GM12878 (cell line): Measurements from ENCODE around the gene ARPC5L. TPM values are rescaled to one million over a fixed set of nuclear protein-coding genes. Genes with fewer than 3 reads are reported as not detected.
"Not testable (repeated sequence)": the region's sequence is repeated elsewhere in the genome, so short reads cannot be mapped to it uniquely, and the experiment has no call there.

ENCODE experiments used
- ATAC-seq: fragments of 200-7000 bp; cut with Tn5 transposase; 3 replicates; pipeline ENCODE4 v1.9.1; 2020; ENCODE audit warnings: mild to moderate bottlenecking, moderate library complexity
- BruUV-seq: library from RNA; stranded (reverse); fragments of 400-500 nt; replicated peaks from 2 replicates; lab custom pipeline; 2021; lab: Mats Ljungman, UMichigan
- CTCF ChIA-PET: fragments of 300-600 bp; sonication (Branson Sonifier 250); formaldehyde crosslinking; extraction: SDS; loops from one replicate; lab custom pipeline; 2021; ENCODE audit warnings: inconsistent platforms; lab: Yijun Ruan, JAX
- POLR2A ChIA-PET: fragments of 350-600 bp; formaldehyde crosslinking; extraction: SDS; loops from one replicate; lab custom pipeline; 2021; ENCODE audit warnings: inconsistent platforms; lab: Charles Lee
- RAD21 ChIA-PET: fragments of 300-600 bp; sonication (Branson Sonifier 250); formaldehyde crosslinking; loops from one replicate; lab custom pipeline; 2023; ENCODE audit warnings: antibody characterized with exemption; ENCODE audit not compliant: unreplicated experiment; lab: Charles Lee
- SMC1A ChIA-PET: fragments of 300-600 bp; sonication (Branson Sonifier 250); formaldehyde crosslinking; loops from one replicate; lab custom pipeline; 2023; ENCODE audit not compliant: unreplicated experiment, uncharacterized antibody; lab: Charles Lee
- DNase-seq: peaks from one replicate; pipeline ENCODE4 v3.0.0-alpha.2; 2011; ENCODE audit warnings: low read depth, low spot score
- FAIRE-seq: peaks from 3 replicates; lab custom pipeline; 2011; peaks lifted over from hg19 to GRCh38; lab: Jason Lieb, UNC
- H2AFZ ChIP-seq: 2 replicates; pipeline ENCODE4 v1.6.0; 2011; ENCODE audit warnings: low read depth, low read length, control low read depth; ENCODE audit not compliant: control insufficient read depth
- H3K27ac ChIP-seq: 2 replicates; pipeline ENCODE4 v1.5.1; 2011; ENCODE audit warnings: control low read depth; ENCODE audit not compliant: control insufficient read depth, insufficient read depth
- H3K27me3 ChIP-seq, 2 experiments: replicated peaks in 1 of 2; 2 replicates each; pipeline versions ENCODE4 v1.6.0 to v1.6.1; 2011; ENCODE audit warnings: low read length in 1 of 2; ENCODE audit not compliant: control insufficient read depth in 2 of 2, insufficient read depth in 2 of 2
- H3K36me3 ChIP-seq, 2 experiments: 2 replicates each; pipeline ENCODE4 v1.5.1; 2011; ENCODE audit warnings: low read length in 1 of 2; ENCODE audit not compliant: control insufficient read depth in 2 of 2, insufficient read depth in 2 of 2
- H3K4me1 ChIP-seq: 2 replicates; pipeline ENCODE4 v1.6.1; 2011; ENCODE audit warnings: mild to moderate bottlenecking, low read length, moderate library complexity, mixed read lengths; ENCODE audit not compliant: control insufficient read depth, insufficient read depth
- H3K4me2 ChIP-seq: 2 replicates; pipeline ENCODE4 v1.6.0; 2011; ENCODE audit warnings: control low read depth; ENCODE audit not compliant: control insufficient read depth, insufficient read depth
- H3K4me3 ChIP-seq: fragments of 200-600 bp; sonication (generic); 2 replicates; pipeline ENCODE4 v1.5.1; 2016
- H3K79me2 ChIP-seq: 2 replicates; pipeline ENCODE4 v1.6.0; 2011; ENCODE audit warnings: low read length; ENCODE audit not compliant: control insufficient read depth, insufficient read depth
- H3K9ac ChIP-seq: 2 replicates; pipeline ENCODE4 v1.8.0; 2011; ENCODE audit warnings: low read length, control low read depth, mixed read lengths; ENCODE audit not compliant: control insufficient read depth, insufficient read depth
- H3K9me3 ChIP-seq: replicated peaks from 3 replicates; pipeline ENCODE4 v1.5.1; 2011; ENCODE audit warnings: mild to moderate bottlenecking, low read length; ENCODE audit not compliant: control insufficient read depth, insufficient read depth
- H4K20me1 ChIP-seq: 2 replicates; pipeline ENCODE4 v1.6.0; 2011; ENCODE audit not compliant: control insufficient read depth, insufficient read depth
- ATF3 ChIP-seq: IDR thresholded peaks from 2 replicates; pipeline ENCODE4 v1.6.1; 2011; ENCODE audit warnings: low read depth, mild to moderate bottlenecking, low read length, moderate library complexity, borderline replicate concordance; ENCODE audit errors: extremely low read depth
- E2F8 ChIP-seq: fragments of 450-650 bp; IDR thresholded peaks from 2 replicates; pipeline ENCODE4 v1.6.1; 2018; ENCODE audit warnings: mild to moderate bottlenecking, low read depth, moderate library complexity; ENCODE audit not compliant: partially characterized antibody
- JUND ChIP-seq: IDR thresholded peaks from 2 replicates; pipeline ENCODE4 v1.6.1; 2012; ENCODE audit warnings: low read depth, mild to moderate bottlenecking, low read length, improper control_type of control experiment, moderate library complexity
- NR2C2 ChIP-seq: IDR thresholded peaks from 2 replicates; pipeline ENCODE4 v1.6.1; 2011; ENCODE audit warnings: borderline replicate concordance, low read depth; ENCODE audit not compliant: control insufficient read depth, insufficient read length
- PAX8 ChIP-seq: fragments of 450-650 bp; IDR thresholded peaks from 2 replicates; pipeline ENCODE4 v1.6.1; 2017; ENCODE audit warnings: mild to moderate bottlenecking, moderate library complexity
- PML ChIP-seq: IDR thresholded peaks from 2 replicates; pipeline ENCODE4 v1.6.1; 2012; ENCODE audit warnings: low read length, inconsistent platforms
- RELB ChIP-seq: fragments of 450-650 bp; IDR thresholded peaks from 2 replicates; pipeline ENCODE4 v1.6.1; 2017; ENCODE audit warnings: low read depth, mild to moderate bottlenecking, moderate library complexity
- ZNF207 ChIP-seq: fragments of 450-650 bp; IDR thresholded peaks from 2 replicates; pipeline ENCODE4 v1.6.1; 2014; ENCODE audit warnings: antibody characterized with exemption, mild to moderate bottlenecking, borderline replicate concordance
- WGBS: methylation state at CpG from one replicate; pipeline ENCODE4 v1.1.6; 2016; ENCODE audit warnings: low lambda C conversion rate; ENCODE audit not compliant: insufficient replicate concordance, insufficient coverage; ENCODE audit errors: missing lambda C conversion rate; 5-methylcytosine and 5-hydroxymethylcytosine counted together
- in situ Hi-C: fragments of 300-500 bp; cut with MboI; formaldehyde crosslinking; loops from 9 replicates; pipeline ENCODE4 v1.14.3; 2018; ENCODE audit warnings: mixed read lengths
- intact Hi-C: fragments of 100-400 bp; cut with micrococcal nuclease; formaldehyde crosslinking; loops from one replicate; pipeline ENCODE4 v1.14.2; 2022; ENCODE audit not compliant: unreplicated experiment
- polyA plus RNA-seq, 11 experiments: library from polyadenylated mRNA; depleted of rRNA in 4 of 11; unstranded in 6 of 11; stranded (reverse) in 5 of 11; fragments of >200 nt; fragmentation: Nextera tagmentation in 4 of 11; fragmentation: Illumina TruSeq in 1 of 11; extraction: Ambion mirVana in 4 of 11; extraction: Trizol in 1 of 11; gene quantifications; 1 replicate in 1 of 11; 2 replicates in 10 of 11; pipeline versions ENCODE4 v1.2.1 to v1.2.3, GENCODE V29; 2011 to 2016; ENCODE audit warnings: inconsistent platforms in 2 of 11, missing spikeins in 2 of 11, low read depth in 1 of 11
- total RNA-seq, 4 experiments: library from RNA; depleted of rRNA in 3 of 4; stranded (reverse); fragments of >200 nt in 3 of 4; fragmentation: Illumina TruSeq in 1 of 4; extraction: Trizol in 1 of 4; gene quantifications; 2 replicates each; pipeline versions ENCODE4 v1.2.1 to v1.2.3, GENCODE V29; 2013 to 2021
- TF ChIP-seq, protein P1 (sequence below): IDR thresholded peaks from 2 replicates; pipeline ENCODE4 v1.6.1; 2012; ENCODE audit warnings: low read depth, low read length, improper control_type of control experiment

Gene ARPC5L
- total and polyA plus RNA-seq, 10 of the 15 experiments (the other 5 are each of a cell fraction or from before 2014, with no cell fraction given) = 42.3 to 207 (median 104) TPM

- not testable (repeated sequence) for FAIRE-seq
Observed at GRCh38 chr9:124846467-124846866, 15.5 kb upstream of the ARPC5L start.

GRCh38 chr9:124846969-124847368 lies 15.0 kb upstream of the ARPC5L start:
- DNase-seq = no peak
- H3K36me3 ChIP-seq = no peaks in the 10 kb centered on the region
- H3K27me3 ChIP-seq = no peaks in the 10 kb centered on the region
- POLR2A ChIA-PET = interaction anchor here (1.3 kb wide), 1 partner anchor 72 kb away, joined by 3 read pairs; no protein-coding TSS in a partner anchor
- H3K9ac ChIP-seq = no peak overlapping the region
- no peaks in the 10 kb centered on the region for H3K4me1 ChIP-seq
- H3K4me2 ChIP-seq = no peak overlapping the region
- no peak for ATAC-seq
- RAD21 ChIA-PET = interaction anchor here (0.9 to 2.1 kb wide), 2 partner anchors 68 to 70 kb away, joined by 3 to 7 read pairs; partner anchors contain the start of gene OLFML2A
- no peaks in the 10 kb centered on the region for H4K20me1 ChIP-seq
- H2AFZ ChIP-seq = no peak overlapping the region
- no peaks in the 10 kb centered on the region for H3K9me3 ChIP-seq
- H3K27ac ChIP-seq = no peak overlapping the region
- FAIRE-seq = no peak
- BruUV-seq = no TSS peak
- H3K4me3 ChIP-seq = no peak overlapping the region
- intact Hi-C loops (no loop called here), in situ Hi-C loops (no loop called here)
- CTCF ChIA-PET = interaction anchor here (0.6 to 26.5 kb wide), 4 partner anchors 15 to 396 kb away, joined by 3 to 575 read pairs (median 4); partner anchors contain the start of genes ARPC5L, NR6A1, OLFML2A and RPL35
- 95% methylated on average over 5 of the region's 6 CpGs for WGBS
- H3K79me2 ChIP-seq = no peaks in the 10 kb centered on the region
- SMC1A ChIA-PET = interaction anchor here (1.4 to 12.1 kb wide), 2 partner anchors 74 to 81 kb away, joined by 3 to 233 read pairs; partner anchors contain the start of genes NR6A1 and OLFML2A
- TF ChIP-seq ZNF207 (no peak), PML (no peak), PAX8 (no peak), NR2C2 (no peak), E2F8 (no peak), ATF3 (no peak), RELB (no peak), JUND (no peak)
- TF ChIP-seq, protein P1, sequence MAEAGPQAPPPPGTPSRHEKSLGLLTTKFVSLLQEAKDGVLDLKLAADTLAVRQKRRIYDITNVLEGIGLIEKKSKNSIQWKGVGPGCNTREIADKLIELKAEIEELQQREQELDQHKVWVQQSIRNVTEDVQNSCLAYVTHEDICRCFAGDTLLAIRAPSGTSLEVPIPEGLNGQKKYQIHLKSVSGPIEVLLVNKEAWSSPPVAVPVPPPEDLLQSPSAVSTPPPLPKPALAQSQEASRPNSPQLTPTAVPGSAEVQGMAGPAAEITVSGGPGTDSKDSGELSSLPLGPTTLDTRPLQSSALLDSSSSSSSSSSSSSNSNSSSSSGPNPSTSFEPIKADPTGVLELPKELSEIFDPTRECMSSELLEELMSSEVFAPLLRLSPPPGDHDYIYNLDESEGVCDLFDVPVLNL = no peak

More at GRCh38 chr9:124846467-124846866, 15.5 kb upstream of the ARPC5L start:
- H3K4me3 ChIP-seq, H4K20me1 ChIP-seq, intact Hi-C loops, DNase-seq, H3K27me3 ChIP-seq, in situ Hi-C loops, H3K36me3 ChIP-seq, H2AFZ ChIP-seq, H3K9ac ChIP-seq, BruUV-seq, H3K4me2 ChIP-seq, H3K9me3 ChIP-seq, H3K79me2 ChIP-seq, H3K27ac ChIP-seq, POLR2A ChIA-PET, ATAC-seq, H3K4me1 ChIP-seq: not testable (repeated sequence)
- ChIA-PET RAD21 (interaction anchor here (2.1 kb wide), 1 partner anchor 70 kb away, joined by 7 read pairs; the partner anchor contains the start of gene OLFML2A), CTCF (interaction anchor here (1.5 to 26.5 kb wide), 3 partner anchors 16 to 71 kb away, joined by 3 to 575 read pairs (median 6); partner anchors contain the start of genes ARPC5L, NR6A1, OLFML2A and RPL35), SMC1A (interaction anchor here (1.2 to 12.1 kb wide), 3 partner anchors 17 to 80 kb away, joined by 3 to 233 read pairs (median 3); partner anchors contain the start of genes NR6A1 and OLFML2A)
- WGBS = 76% methylated on average over 8 of the region's 9 CpGs
